Measurements from ENCODE around the gene CHCHD3. TPM values are rescaled to one million over a fixed set of nuclear protein-coding genes. Genes with fewer than 3 reads are reported as not detected.
"Not testable (repeated sequence)": the region's sequence is repeated elsewhere in the genome, so short reads cannot be mapped to it uniquely, and the experiment has no call there.

The CHCHD3 gene
- total and polyA plus RNA-seq, 2 donors from 2014 or later = 53.9 to 77.3 TPM

- FAIRE-seq (no peak), DNase-seq (no peak)
- H3K4me1 ChIP-seq (ENCODE audit: control insufficient read depth in 2 of 3, insufficient read depth in 2 of 3, low read depth in 1 of 3, low read length in 3 of 3) = no peaks in the 10 kb centered on the region
- no peak for TF ChIP-seq CTCF (IDR thresholded peaks at IDR 0.05; ENCODE audit: borderline replicate concordance, extremely low read depth, insufficient read depth)
- no peak overlapping the region for H3K27ac ChIP-seq (ENCODE audit: low read depth in 2 of 2, low read length in 2 of 2)
- intact Hi-C loops (cut with DNase I) = no loop called here
- no peaks in the 10 kb centered on the region for H3K9me3 ChIP-seq (ENCODE audit: control insufficient read depth in 2 of 3, insufficient read depth in 1 of 3, low read length in 3 of 3)
- no peaks in the 10 kb centered on the region for H3K27me3 ChIP-seq (ENCODE audit: control insufficient read depth, insufficient read depth, low read length)
- H3K4me3 ChIP-seq (ENCODE audit: low read length in 3 of 3) = no peak overlapping the region
- H3K36me3 ChIP-seq (ENCODE audit: control insufficient read depth in 2 of 3, insufficient read depth in 3 of 3, low read length in 3 of 3) = no peaks in the 10 kb centered on the region
- H3K9ac ChIP-seq (ENCODE audit: low read length in 3 of 3) = no peak overlapping the region
These were observed 186.7 kb downstream of the CHCHD3 start for GRCh38 chr7:132895231-132895630.

GRCh38 chr7:132893560-132893959 lies 188.3 kb downstream of the CHCHD3 start:
- FAIRE-seq = no peak
- intact Hi-C loops (cut with DNase I) = no loop called here
- no peak overlapping the region for H3K9ac ChIP-seq (ENCODE audit: low read length in 3 of 3)

GRCh38 chr7:132892744-132893143 lies 189.1 kb downstream of the CHCHD3 start:
- H3K4me1 ChIP-seq (ENCODE audit: control insufficient read depth in 2 of 3, insufficient read depth in 2 of 3, low read depth in 1 of 3, low read length in 3 of 3); H3K9me3 ChIP-seq (ENCODE audit: control insufficient read depth in 2 of 3, insufficient read depth in 1 of 3, low read length in 3 of 3); intact Hi-C loops (cut with DNase I); DNase-seq; H3K27me3 ChIP-seq (ENCODE audit: control insufficient read depth, insufficient read depth, low read length); H3K9ac ChIP-seq (ENCODE audit: low read length in 3 of 3); FAIRE-seq; H3K36me3 ChIP-seq (ENCODE audit: control insufficient read depth in 2 of 3, insufficient read depth in 3 of 3, low read length in 3 of 3); H3K27ac ChIP-seq (ENCODE audit: low read depth in 2 of 2, low read length in 2 of 2); H3K4me3 ChIP-seq (ENCODE audit: low read length in 3 of 3): not testable (repeated sequence)

More at GRCh38 chr7:132893560-132893959, 188.3 kb downstream of the CHCHD3 start:
- Histone ChIP-seq H3K27me3 (ENCODE audit: control insufficient read depth, insufficient read depth, low read length) (no peaks in the 10 kb centered on the region), H3K4me1 (ENCODE audit: control insufficient read depth in 2 of 3, insufficient read depth in 2 of 3, low read depth in 1 of 3, low read length in 3 of 3) (no peaks in the 10 kb centered on the region), H3K27ac (ENCODE audit: low read depth in 2 of 2, low read length in 2 of 2) (no peak overlapping the region), H3K4me3 (ENCODE audit: low read length in 3 of 3) (no peak overlapping the region), H3K9me3 (ENCODE audit: control insufficient read depth in 2 of 3, insufficient read depth in 1 of 3, low read length in 3 of 3) (no peaks in the 10 kb centered on the region), H3K36me3 (ENCODE audit: control insufficient read depth in 2 of 3, insufficient read depth in 3 of 3, low read length in 3 of 3) (no peaks in the 10 kb centered on the region)
- no peak for TF ChIP-seq CTCF (IDR thresholded peaks at IDR 0.05; ENCODE audit: borderline replicate concordance, extremely low read depth, insufficient read depth)
- DNase-seq = no peak

GRCh38 chr7:132891554-132891953 lies 190.3 kb downstream of the CHCHD3 start:
- DNase-seq (no peak), FAIRE-seq (no peak)
- no peak for TF ChIP-seq CTCF (IDR thresholded peaks at IDR 0.05; ENCODE audit: borderline replicate concordance, extremely low read depth, insufficient read depth)
- H3K36me3 ChIP-seq (ENCODE audit: control insufficient read depth in 2 of 3, insufficient read depth in 3 of 3, low read length in 3 of 3) = no peaks in the 10 kb centered on the region
- intact Hi-C loops (cut with DNase I) = no loop called here
- no peaks in the 10 kb centered on the region for H3K9me3 ChIP-seq (ENCODE audit: control insufficient read depth in 2 of 3, insufficient read depth in 1 of 3, low read length in 3 of 3)
- H3K9ac ChIP-seq (ENCODE audit: low read length in 3 of 3) = no peak overlapping the region
- no peak overlapping the region for H3K4me3 ChIP-seq (ENCODE audit: low read length in 3 of 3)
- no peak overlapping the region for H3K27ac ChIP-seq (ENCODE audit: low read depth in 2 of 2, low read length in 2 of 2)
- H3K27me3 ChIP-seq (ENCODE audit: control insufficient read depth, insufficient read depth, low read length) = no peaks in the 10 kb centered on the region
- H3K4me1 ChIP-seq (ENCODE audit: control insufficient read depth in 2 of 3, insufficient read depth in 2 of 3, low read depth in 1 of 3, low read length in 3 of 3) = no peaks in the 10 kb centered on the region

All from kidney (tissue), 14 donors.